ENCODE results near the gene DGKD. TPM values are rescaled to one million over a fixed set of nuclear protein-coding genes. Genes with fewer than 3 reads are reported as not detected.

Gene DGKD
- total RNA-seq, 4 donors from 2014 or later: 26.3 to 41.3 (median 30.4) TPM

DNA sequence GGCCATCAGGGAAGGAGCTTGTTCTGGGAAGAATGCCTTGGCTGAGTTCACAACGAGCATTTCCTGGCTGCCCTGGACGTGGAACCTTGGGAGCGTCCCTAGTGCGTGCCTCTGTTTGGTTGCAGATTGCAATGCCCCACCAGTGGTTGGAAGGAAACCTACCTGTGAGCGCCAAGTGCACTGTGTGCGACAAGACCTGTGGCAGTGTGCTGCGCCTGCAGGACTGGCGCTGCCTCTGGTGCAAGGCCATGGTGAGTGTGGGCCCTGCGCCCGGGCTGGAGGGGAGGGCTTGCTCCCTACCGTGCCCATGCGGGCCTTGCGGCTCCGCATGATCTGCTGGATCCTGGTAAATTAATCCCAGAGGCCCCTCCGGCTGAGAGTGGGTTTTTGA is 81.9 kb downstream of the DGKD start:
- in situ Hi-C loops (cut with MboI; ENCODE audit: low sequenced_read_pairs in 4 of 4): no loop called here
- intact Hi-C loops (cut with DNase I; ENCODE audit: low total_unique reads): loop anchor here (2.0 kb wide), 1 partner anchor 23 kb away; no protein-coding TSS in a partner anchor
- peak; percentile 59 to 92 for DNase-seq
- peak; percentile 64 to 82 for ATAC-seq
- H3K36me3 ChIP-seq: peaks cover 0 to 49% of the 10 kb centered on the region in 2 donors
- no peak overlapping the region for H3K4me3 ChIP-seq
- no peak for TF ChIP-seq POLR2A (IDR thresholded peaks at IDR 0.05)
- TF ChIP-seq, protein P1, sequence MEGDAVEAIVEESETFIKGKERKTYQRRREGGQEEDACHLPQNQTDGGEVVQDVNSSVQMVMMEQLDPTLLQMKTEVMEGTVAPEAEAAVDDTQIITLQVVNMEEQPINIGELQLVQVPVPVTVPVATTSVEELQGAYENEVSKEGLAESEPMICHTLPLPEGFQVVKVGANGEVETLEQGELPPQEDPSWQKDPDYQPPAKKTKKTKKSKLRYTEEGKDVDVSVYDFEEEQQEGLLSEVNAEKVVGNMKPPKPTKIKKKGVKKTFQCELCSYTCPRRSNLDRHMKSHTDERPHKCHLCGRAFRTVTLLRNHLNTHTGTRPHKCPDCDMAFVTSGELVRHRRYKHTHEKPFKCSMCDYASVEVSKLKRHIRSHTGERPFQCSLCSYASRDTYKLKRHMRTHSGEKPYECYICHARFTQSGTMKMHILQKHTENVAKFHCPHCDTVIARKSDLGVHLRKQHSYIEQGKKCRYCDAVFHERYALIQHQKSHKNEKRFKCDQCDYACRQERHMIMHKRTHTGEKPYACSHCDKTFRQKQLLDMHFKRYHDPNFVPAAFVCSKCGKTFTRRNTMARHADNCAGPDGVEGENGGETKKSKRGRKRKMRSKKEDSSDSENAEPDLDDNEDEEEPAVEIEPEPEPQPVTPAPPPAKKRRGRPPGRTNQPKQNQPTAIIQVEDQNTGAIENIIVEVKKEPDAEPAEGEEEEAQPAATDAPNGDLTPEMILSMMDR (IDR thresholded peaks at IDR 0.05 in 4 of 5, conservative IDR thresholded peaks at IDR 0.05 in 1 of 5): no peak
- peaks cover 68 to 87% of the 10 kb centered on the region in 2 donors for H3K4me1 ChIP-seq
- peak overlapping the region; percentile 92 to 97 (median 96) for H3K27ac ChIP-seq
- no peaks in the 10 kb centered on the region for H3K27me3 ChIP-seq
- H3K9me3 ChIP-seq: no peaks in the 10 kb centered on the region

DNA sequence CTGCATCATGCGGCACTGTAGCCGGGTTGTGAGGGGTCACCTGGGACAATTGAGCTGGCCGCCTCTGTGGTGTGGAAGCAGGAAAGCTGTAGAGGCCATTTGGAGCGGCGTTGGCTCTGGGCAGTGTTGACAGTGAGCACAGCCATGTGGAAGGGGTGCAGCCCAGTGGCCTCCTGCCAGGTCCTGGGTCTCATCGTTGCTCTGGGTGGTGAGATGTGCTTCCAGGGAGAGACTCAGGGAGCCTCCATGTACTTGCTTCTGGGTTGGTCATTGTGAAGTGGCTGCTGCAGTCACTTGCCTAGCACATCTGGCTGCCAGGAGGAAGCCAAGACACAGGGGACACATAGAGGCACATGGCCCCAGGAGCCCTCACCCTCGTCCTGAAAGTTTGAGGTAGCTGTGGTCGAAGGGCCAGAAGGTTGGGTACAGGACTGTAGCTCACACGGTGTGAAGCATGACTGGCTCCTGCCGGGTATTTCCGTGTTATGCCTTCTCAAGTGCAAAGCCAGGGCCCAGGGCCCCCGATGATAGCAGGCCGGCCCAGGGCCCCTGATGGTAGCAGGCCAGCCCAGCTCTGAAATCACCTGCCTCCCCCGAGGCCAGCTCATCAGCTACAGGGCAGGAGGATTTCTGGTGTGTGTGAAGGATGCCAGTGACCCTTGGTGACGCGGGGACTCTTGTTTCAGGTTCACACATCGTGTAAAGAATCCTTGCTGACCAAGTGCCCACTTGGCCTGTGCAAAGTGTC is 82.6 kb downstream of the DGKD start:
- DNase-seq (peak in 1 of 2 donors; percentile 46), ATAC-seq (peak in 1 of 2 donors; percentile 15)
- Histone ChIP-seq H3K27me3 (no peaks in the 10 kb centered on the region), H3K4me1 (peaks cover 61 to 91% of the 10 kb centered on the region in 2 donors), H3K9me3 (no peaks in the 10 kb centered on the region), H3K36me3 (peaks cover 0 to 55% of the 10 kb centered on the region in 2 donors), H3K4me3 (no peak overlapping the region), H3K27ac (peak overlapping the region; percentile 92 to 97 (median 96))
- in situ Hi-C loops (cut with MboI; ENCODE audit: low sequenced_read_pairs in 4 of 4): no loop called here
- intact Hi-C loops (cut with DNase I; ENCODE audit: low total_unique reads): loop anchor here (2.0 kb wide), 1 partner anchor 24 kb away; no protein-coding TSS in a partner anchor
- TF ChIP-seq, protein P1 (IDR thresholded peaks at IDR 0.05 in 4 of 5, conservative IDR thresholded peaks at IDR 0.05 in 1 of 5): no peak

DNA sequence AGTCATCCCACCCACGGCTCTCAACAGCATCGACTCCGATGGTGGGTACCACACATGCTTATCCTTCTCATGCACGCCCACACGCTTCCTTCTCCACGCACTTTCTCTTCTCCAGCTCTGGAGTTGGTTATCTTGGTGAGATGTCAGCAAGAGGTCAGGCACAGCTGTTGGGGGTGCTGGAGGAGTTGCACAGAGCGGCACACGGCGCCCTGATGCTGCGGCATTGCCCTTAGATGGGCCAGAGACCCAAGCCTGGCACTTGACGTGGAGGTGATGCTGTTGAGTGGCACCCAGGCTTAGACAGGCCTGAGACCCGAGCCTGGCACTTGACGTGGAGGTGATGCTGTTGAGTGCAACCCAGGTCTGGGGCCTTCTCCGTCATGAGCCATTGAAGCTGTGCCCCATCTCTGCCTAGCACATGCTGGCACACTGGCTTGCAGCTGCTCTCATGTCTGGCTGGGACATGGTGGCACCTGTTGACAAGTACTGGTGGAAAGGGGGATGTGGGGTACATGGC is 83.2 kb downstream of the DGKD start:
- DNase-seq: peak in 1 of 2 donors; percentile 36
- peaks cover 60 to 89% of the 10 kb centered on the region in 2 donors for H3K4me1 ChIP-seq
- intact Hi-C loops (cut with DNase I; ENCODE audit: low total_unique reads): loop anchor here (2.0 kb wide), 1 partner anchor 25 kb away; no protein-coding TSS in a partner anchor
- H3K27ac ChIP-seq: peak overlapping the region; percentile 92 to 97 (median 96)
- H3K4me3 ChIP-seq: no peak overlapping the region
- no peaks in the 10 kb centered on the region for H3K27me3 ChIP-seq
- no peak for ATAC-seq
- TF ChIP-seq, protein P1 (IDR thresholded peaks at IDR 0.05 in 4 of 5, conservative IDR thresholded peaks at IDR 0.05 in 1 of 5): no peak
- no peak for TF ChIP-seq POLR2A (IDR thresholded peaks at IDR 0.05)
- H3K9me3 ChIP-seq: no peaks in the 10 kb centered on the region
- in situ Hi-C loops (cut with MboI; ENCODE audit: low sequenced_read_pairs in 4 of 4): no loop called here
- peaks cover 0 to 59% of the 10 kb centered on the region in 2 donors for H3K36me3 ChIP-seq

DNA sequence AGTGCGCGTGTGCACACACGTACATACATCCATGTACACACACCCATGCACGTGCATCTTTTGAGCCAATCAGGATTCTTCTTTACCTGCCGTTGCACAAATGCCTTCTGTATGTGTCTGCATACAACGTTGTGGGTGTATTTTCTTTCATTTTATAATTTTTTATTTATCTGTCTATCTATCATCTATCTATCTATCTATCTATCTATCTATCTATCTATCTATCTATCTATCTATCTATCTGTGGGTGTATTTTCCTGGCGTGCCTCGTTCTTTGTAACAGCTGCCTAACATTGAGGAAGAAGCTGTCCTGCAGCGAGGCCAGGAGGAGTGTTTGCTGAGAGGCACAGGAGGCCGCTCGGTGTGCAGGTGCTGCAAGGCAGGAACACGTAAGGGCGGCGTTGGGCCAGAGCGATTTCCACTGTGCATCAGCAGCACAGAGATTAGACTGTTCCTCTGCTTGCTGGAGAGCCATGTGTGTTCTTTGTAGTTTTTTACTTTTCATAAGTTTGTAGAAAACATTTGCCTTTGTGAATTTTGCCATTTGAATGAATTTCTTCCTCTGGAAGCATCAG is 84.4 kb downstream of the DGKD start:
- Histone ChIP-seq H3K4me1 (peaks cover 54 to 93% of the 10 kb centered on the region in 2 donors), H3K9me3 (no peaks in the 10 kb centered on the region)

More for the DNA sequence above, 84.4 kb downstream of the DGKD start:
- Histone ChIP-seq H3K27ac (peak overlapping the region in 3 of 4 donors; percentile 61 to 97 (median 96)), H3K4me3 (no peak overlapping the region), H3K27me3 (no peaks in the 10 kb centered on the region), H3K36me3 (peaks cover 0 to 66% of the 10 kb centered on the region in 2 donors)
- ATAC-seq (no peak), DNase-seq (peak in 1 of 2 donors; percentile 14)
- in situ Hi-C loops (cut with MboI; ENCODE audit: low sequenced_read_pairs in 4 of 4) (no loop called here), intact Hi-C loops (cut with DNase I; ENCODE audit: low total_unique reads) (no loop called here)
- TF ChIP-seq POLR2A (IDR thresholded peaks at IDR 0.05): no peak
- TF ChIP-seq, protein P1 (IDR thresholded peaks at IDR 0.05 in 4 of 5, conservative IDR thresholded peaks at IDR 0.05 in 1 of 5): no peak
